ENCODE measurements around the gene LDLRAD4.

Gene LDLRAD4

GRCh38 chr18:13217971-13218367 lies 591 bp upstream of the LDLRAD4 start:
- TF ChIP-seq EZH2 (IDR thresholded peaks at IDR 0.05; ENCODE audit: borderline replicate concordance, low read depth, low read length, severe bottlenecking), result no peak
- TF ChIP-seq CTCF (IDR thresholded peaks at IDR 0.05; ENCODE audit: borderline replicate concordance, extremely low read depth, low read length, poor library complexity, severe bottlenecking), result no peak
- Histone ChIP-seq H3K27me3 (ENCODE audit: insufficient read depth, low read length, poor library complexity) (no peaks in the 10 kb centered on the region), H4K20me1 (ENCODE audit: insufficient read depth, low read length) (0 out of 2 replicates have a peak, but pooled peaks cover 2% of the 10 kb centered on the region), H3K27ac (ENCODE audit: low read length) (peak overlapping the region; percentile 76), H3K9ac (ENCODE audit: low read depth, low read length) (peak overlapping the region; percentile 87), H3K79me2 (ENCODE audit: insufficient read depth, low read length) (peaks cover 50% of the 10 kb centered on the region), H2AFZ (ENCODE audit: low read depth, low read length) (peak overlapping the region; percentile 77), H3K9me3 (ENCODE audit: insufficient read depth, low read length, severe bottlenecking) (no peaks in the 10 kb centered on the region), H3K4me2 (ENCODE audit: insufficient read depth, low read length) (peak overlapping the region; percentile 84), H3K36me3 (ENCODE audit: insufficient read depth, low read length) (no peaks in the 10 kb centered on the region; the same call in 1 of the 2 replicates), H3K4me3 (ENCODE audit: low read depth in 1 of 2, low read length in 2 of 2) (peak overlapping the region; percentile 82 to 83), H3K4me1 (ENCODE audit: insufficient read depth, low read length) (peaks cover 56% of the 10 kb centered on the region)
- ATAC-seq (ENCODE audit: insufficient read depth, low read depth) (no peak), DNase-seq (peak; percentile 45)

DNA sequence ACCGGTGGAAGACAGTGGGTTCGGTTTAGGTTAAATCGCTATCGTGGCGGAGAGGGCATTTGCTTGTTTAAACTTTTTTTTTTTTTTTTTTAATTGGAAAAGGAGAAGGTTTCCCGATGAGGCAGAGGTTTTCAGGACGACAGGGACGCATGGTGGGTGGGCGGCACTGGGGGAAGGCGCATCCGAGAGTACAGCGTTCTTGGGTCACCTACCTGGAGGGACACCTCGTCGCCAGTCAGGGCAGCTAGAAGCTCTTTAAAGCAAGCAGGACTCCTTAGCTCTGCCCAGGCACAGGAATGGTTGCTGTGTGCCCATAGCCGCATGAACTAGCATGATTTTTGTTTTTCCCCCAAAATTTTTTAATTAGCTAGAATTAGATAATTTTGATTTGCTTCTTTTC lies 437 bp downstream of the LDLRAD4 start:
- DNase-seq, result no peak
- no peaks in the 10 kb centered on the region for H3K27me3 ChIP-seq (ENCODE audit: insufficient read depth, low read length, poor library complexity)
- H3K36me3 ChIP-seq (ENCODE audit: insufficient read depth, low read length), result peaks cover 6% of the 10 kb centered on the region; the same call in 1 of the 2 replicates
- peak overlapping the region; percentile 76 for H3K27ac ChIP-seq (ENCODE audit: low read length)
- H3K9me3 ChIP-seq (ENCODE audit: insufficient read depth, low read length, severe bottlenecking), result no peaks in the 10 kb centered on the region
- peak overlapping the region; percentile 77 for H2AFZ ChIP-seq (ENCODE audit: low read depth, low read length)
- H3K4me1 ChIP-seq (ENCODE audit: insufficient read depth, low read length), result peaks cover 67% of the 10 kb centered on the region
- TF ChIP-seq EZH2 (IDR thresholded peaks at IDR 0.05; ENCODE audit: borderline replicate concordance, low read depth, low read length, severe bottlenecking), result no peak
- no peak for TF ChIP-seq CTCF (IDR thresholded peaks at IDR 0.05; ENCODE audit: borderline replicate concordance, extremely low read depth, low read length, poor library complexity, severe bottlenecking)
- H3K9ac ChIP-seq (ENCODE audit: low read depth, low read length), result peak overlapping the region; percentile 87
- H3K79me2 ChIP-seq (ENCODE audit: insufficient read depth, low read length), result peaks cover 60% of the 10 kb centered on the region
- H3K4me3 ChIP-seq (ENCODE audit: low read depth in 1 of 2, low read length in 2 of 2), result peak overlapping the region; percentile 82 to 83
- H3K4me2 ChIP-seq (ENCODE audit: insufficient read depth, low read length), result peak overlapping the region; percentile 84
- ATAC-seq (ENCODE audit: insufficient read depth, low read depth), result no peak
- H4K20me1 ChIP-seq (ENCODE audit: insufficient read depth, low read length), result 0 out of 2 replicates have a peak, but pooled peaks cover 2% of the 10 kb centered on the region

DNA sequence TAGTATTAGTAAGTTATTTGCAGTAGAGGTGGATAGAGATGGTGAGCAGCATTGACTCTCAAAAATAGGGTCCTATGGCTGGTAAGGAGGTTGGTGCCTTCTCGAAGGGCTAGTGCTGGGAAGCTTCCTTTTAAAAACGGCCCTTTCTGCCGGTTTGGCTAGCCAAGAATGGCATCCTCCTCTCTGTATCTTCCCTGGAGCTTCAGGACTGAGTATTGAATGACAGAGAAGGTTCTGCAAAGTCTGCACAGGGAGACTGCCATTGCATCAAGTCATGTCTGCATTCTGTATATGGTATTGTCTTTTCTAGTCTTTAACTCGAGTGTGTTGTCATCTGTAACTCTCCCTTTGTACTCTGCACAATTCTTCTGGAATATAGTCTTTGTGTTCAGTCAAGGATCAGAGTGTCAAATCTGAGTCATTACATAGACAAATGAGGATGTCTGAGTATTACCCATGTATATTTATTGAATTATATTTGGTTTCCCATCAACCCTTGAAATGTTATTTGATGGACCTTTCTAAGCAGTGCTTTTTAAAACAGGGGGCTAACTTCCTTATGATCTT lies 1.1 kb downstream of the LDLRAD4 start:
- Histone ChIP-seq H3K4me2 (ENCODE audit: insufficient read depth, low read length) (peak overlapping the region; percentile 84), H3K27me3 (ENCODE audit: insufficient read depth, low read length, poor library complexity) (no peaks in the 10 kb centered on the region), H3K36me3 (ENCODE audit: insufficient read depth, low read length) (peaks cover 8% of the 10 kb centered on the region; the same call in 1 of the 2 replicates), H3K9me3 (ENCODE audit: insufficient read depth, low read length, severe bottlenecking) (no peaks in the 10 kb centered on the region), H3K4me3 (ENCODE audit: low read depth in 1 of 2, low read length in 2 of 2) (peak overlapping the region; percentile 82 to 83; a peak in 3 of 4 replicates), H3K9ac (ENCODE audit: low read depth, low read length) (peak overlapping the region; percentile 87), H2AFZ (ENCODE audit: low read depth, low read length) (no peak overlapping the region), H3K4me1 (ENCODE audit: insufficient read depth, low read length) (peaks cover 69% of the 10 kb centered on the region), H4K20me1 (ENCODE audit: insufficient read depth, low read length) (0 out of 2 replicates have a peak, but pooled peaks cover 2% of the 10 kb centered on the region), H3K27ac (ENCODE audit: low read length) (peak overlapping the region; percentile 76; the same call in 1 of the 2 replicates), H3K79me2 (ENCODE audit: insufficient read depth, low read length) (peaks cover 64% of the 10 kb centered on the region)
- TF ChIP-seq EZH2 (IDR thresholded peaks at IDR 0.05; ENCODE audit: borderline replicate concordance, low read depth, low read length, severe bottlenecking) (no peak), CTCF (IDR thresholded peaks at IDR 0.05; ENCODE audit: borderline replicate concordance, extremely low read depth, low read length, poor library complexity, severe bottlenecking) (no peak)
- DNase-seq (no peak), ATAC-seq (ENCODE audit: insufficient read depth, low read depth) (no peak)

Data from DND-41 (cell line).